ENCODE results near the gene DGKI.

DGKI gene

GRCh38 chr7:137846827-137847567 is at the start of gene DGKI:
Gene DGKI (minus strand): TSS chr7:137846974.
- no peak for DNase-seq (ENCODE audit: low spot score)

GRCh38 chr7:137895301-137896221 is 48.8 kb upstream of the DGKI start:
- DNase-seq (ENCODE audit: low spot score): no peak

GRCh38 chr7:137893143-137893742 is 46.5 kb upstream of the DGKI start:
- DNase-seq (ENCODE audit: low spot score): no peak

- DNase-seq (ENCODE audit: low spot score): no peak
Measured at GRCh38 chr7:137891016-137891655, 44.4 kb upstream of the DGKI start.

- no peak for DNase-seq (ENCODE audit: low spot score)
Measured at GRCh38 chr7:137890449-137890921, 43.7 kb upstream of the DGKI start.

GRCh38 chr7:137888241-137888640 is 41.5 kb upstream of the DGKI start:
- DNase-seq (ENCODE audit: low spot score): no peak

- no peak for DNase-seq (ENCODE audit: low spot score)
Measured at GRCh38 chr7:137886746-137887145, 40.0 kb upstream of the DGKI start.

GRCh38 chr7:137886281-137886680 is 39.5 kb upstream of the DGKI start:
- no peak for DNase-seq (ENCODE audit: low spot score)

- no peak for DNase-seq (ENCODE audit: low spot score)
Measured at GRCh38 chr7:137885678-137886077, 38.9 kb upstream of the DGKI start.

- no peak for DNase-seq (ENCODE audit: low spot score)
Measured at GRCh38 chr7:137882806-137883205, 36.0 kb upstream of the DGKI start.

- DNase-seq (ENCODE audit: low spot score): no peak
Measured at GRCh38 chr7:137882261-137882668, 35.5 kb upstream of the DGKI start.

GRCh38 chr7:137881607-137882260 is 35.0 kb upstream of the DGKI start:
- DNase-seq (ENCODE audit: low spot score): no peak

GRCh38 chr7:137880432-137880831 is 33.7 kb upstream of the DGKI start:
- DNase-seq (ENCODE audit: low spot score): no peak

- no peak for DNase-seq (ENCODE audit: low spot score)
Measured at GRCh38 chr7:137879357-137880158, 32.8 kb upstream of the DGKI start.

- DNase-seq (ENCODE audit: low spot score): no peak
Measured at GRCh38 chr7:137878333-137878961, 31.7 kb upstream of the DGKI start.

- DNase-seq (ENCODE audit: low spot score): no peak
Measured at GRCh38 chr7:137877027-137877675, 30.4 kb upstream of the DGKI start.

- DNase-seq (ENCODE audit: low spot score): no peak
Measured at GRCh38 chr7:137875746-137876145, 29.0 kb upstream of the DGKI start.

GRCh38 chr7:137873979-137874777 is 27.4 kb upstream of the DGKI start:
- no peak for DNase-seq (ENCODE audit: low spot score)

- DNase-seq (ENCODE audit: low spot score): no peak
Measured at GRCh38 chr7:137873524-137873923, 26.8 kb upstream of the DGKI start.

All from NAMALWA (cell line).